GM21528 (cell line): ENCODE results near the gene TCP11L2.
"Not testable (repeated sequence)": the region's sequence is repeated elsewhere in the genome, so short reads cannot be mapped to it uniquely, and the experiment has no call there.

Source experiments
- ATAC-seq: cut with Tn5 transposase; IDR thresholded peaks from one replicate; pipeline ENCODE4 v1.9.1; 2021; ENCODE audit warnings: mild to moderate bottlenecking, moderate library complexity; ENCODE audit not compliant: unreplicated experiment, low FRiP score

TCP11L2 gene

GRCh38 chr12:106333756-106334155 is 31.2 kb downstream of the TCP11L2 start:
- no peak for ATAC-seq

GRCh38 chr12:106341086-106341877 is 38.7 kb downstream of the TCP11L2 start:
- ATAC-seq: no peak

- no peak for ATAC-seq
These were observed 40.1 kb downstream of the TCP11L2 start for GRCh38 chr12:106342397-106343213.

DNA sequence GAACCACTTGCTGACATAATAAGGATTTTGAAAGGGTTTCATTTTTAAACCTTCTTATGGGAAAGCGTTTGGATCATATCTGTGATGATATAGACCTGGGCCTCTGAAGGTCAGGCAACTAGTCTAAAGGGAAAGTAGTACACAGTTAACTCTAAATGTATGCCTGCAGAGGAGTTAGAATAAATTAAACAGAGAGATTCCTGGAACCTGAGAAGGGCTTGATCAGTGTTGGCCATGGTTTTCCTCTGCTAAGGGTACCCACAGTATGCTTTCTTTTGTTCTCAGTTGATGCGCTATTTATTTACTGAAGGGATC is 40.6 kb downstream of the TCP11L2 start:
- no peak for ATAC-seq

- ATAC-seq: no peak
These were observed 41.6 kb downstream of the TCP11L2 start for GRCh38 chr12:106344131-106344530.

DNA sequence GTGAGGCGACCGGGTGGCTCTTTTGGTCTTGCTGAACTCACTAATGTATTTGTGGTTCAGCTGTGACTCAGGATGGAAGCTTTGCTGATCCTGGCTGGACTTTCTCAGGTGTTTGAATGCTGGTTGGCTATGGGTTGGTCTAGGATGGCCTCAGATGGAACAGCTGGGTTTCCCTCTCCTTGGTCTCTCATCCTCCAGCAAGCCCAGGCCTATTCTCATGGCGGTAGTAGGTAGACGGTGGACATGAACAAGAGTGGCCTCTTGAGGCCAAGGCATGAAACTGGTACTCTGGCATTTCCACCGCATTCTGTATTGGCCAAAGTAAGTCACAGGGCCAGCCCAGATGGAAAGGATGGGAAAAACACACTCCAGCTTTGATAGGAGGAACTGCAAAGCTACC is 43.2 kb downstream of the TCP11L2 start:
- no peak for ATAC-seq

- ATAC-seq: no peak
These were observed 45.9 kb downstream of the TCP11L2 start for GRCh38 chr12:106348411-106348810.

DNA sequence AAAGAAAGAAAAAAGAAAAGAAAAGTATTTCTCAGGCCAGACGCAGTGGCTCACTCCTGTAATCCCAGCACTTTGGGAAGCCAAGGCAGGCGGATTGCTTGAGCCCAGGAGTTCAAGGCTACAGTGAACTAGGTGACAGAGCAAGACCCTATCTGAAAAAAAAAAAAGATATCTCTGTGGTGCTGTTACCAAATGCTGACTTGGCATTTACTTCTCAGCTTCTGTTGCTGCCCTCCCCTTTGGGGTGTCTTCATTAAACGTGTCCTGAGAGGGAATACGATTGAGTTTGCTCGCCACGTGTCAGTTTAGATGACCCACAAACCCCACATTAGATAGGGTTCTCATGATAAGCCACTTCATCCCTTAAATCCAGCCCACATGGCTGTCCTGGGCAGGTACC is 50.6 kb downstream of the TCP11L2 start:
- ATAC-seq: no peak

DNA sequence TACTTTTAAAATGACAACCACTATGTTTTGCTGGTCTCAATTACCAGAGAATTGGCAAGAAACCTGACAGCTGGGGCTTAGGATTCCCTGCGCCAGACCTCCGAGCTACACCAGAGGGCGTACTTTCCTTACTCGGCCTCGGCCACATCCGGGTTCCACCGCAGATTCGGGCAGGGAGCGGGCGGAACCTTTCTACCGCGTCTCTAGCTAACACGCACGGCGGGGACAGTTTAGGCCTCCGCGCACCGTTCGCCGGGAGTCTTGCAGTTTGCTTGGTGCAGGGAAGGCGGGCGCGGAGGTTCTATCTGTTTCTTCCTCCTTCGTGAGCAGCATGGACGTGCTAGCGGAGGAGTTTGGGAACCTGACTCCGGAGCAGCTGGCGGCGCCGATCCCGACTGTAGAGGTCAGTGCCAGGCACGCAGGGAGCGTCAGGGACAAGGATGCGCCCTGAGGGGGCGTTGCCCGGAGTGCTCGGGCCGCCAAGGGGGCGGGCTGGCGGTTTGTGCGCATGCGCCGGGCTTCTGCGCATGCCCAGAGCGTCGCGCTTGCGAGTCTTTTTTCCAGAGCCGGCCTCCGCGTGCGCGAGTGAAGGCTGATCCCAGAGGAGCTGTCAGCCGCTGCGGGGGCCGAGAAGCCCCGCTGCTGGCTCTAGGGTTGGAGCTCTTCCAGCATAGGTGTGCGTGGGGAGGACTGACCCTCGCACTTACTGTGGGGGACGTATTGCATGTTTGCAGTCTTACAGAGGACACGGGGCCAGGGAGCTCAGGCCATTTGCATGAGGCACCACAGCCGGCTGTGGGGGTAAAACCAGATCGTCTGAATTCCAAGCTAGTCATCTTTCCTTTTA is 55.2 kb downstream of the TCP11L2 start, which contains the start of gene POLR3B:
Gene POLR3B, plus strand, starts transcription at position 200 of the 847 bp plus-strand sequence. Its CDS starts 132 bp downstream, at position 332.
- ATAC-seq: peak; percentile 93

DNA sequence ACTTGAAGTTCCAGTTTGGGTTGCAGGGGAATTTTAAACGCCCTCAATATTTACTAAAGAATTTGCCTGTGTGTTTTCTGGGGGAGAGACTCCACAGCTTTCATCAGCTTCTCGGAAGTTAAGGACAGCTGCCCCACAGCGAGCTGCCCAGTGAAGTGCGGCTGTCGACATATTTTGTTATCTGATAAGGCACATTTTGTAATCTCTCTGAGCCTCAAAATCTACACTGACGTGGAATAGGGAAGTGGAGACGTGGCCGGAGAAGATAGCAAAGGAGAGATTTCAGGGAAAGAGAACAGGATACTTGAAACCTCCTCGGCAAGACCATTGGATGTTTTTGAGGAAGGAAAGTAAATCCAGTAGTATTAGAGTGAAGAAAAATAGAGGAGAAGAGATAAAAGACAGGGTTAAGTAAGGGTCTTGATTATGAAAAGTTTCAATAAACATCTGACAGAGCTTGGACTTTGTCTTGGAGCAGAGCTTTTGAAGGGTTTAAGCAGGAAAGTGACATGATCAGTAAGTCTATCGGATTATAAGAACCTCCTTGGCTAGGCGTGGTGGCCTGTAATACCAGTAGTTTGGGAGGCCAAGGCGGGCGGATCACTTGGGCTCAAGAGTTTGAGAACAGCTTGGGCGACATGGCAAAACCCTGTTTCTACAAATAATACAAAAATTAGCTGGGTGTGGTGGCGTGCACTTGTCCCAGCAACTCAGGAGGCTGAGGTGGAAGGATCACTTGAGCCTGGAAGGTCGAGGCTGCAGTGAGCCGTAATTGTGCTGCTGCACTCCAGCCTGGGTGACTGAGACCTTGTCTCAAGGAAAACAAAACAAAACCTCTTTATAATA is 56.1 kb downstream of the TCP11L2 start:
- peak; percentile 16 for ATAC-seq

- ATAC-seq: no peak
These were observed 57.3 kb downstream of the TCP11L2 start for GRCh38 chr12:106359646-106360399.

DNA sequence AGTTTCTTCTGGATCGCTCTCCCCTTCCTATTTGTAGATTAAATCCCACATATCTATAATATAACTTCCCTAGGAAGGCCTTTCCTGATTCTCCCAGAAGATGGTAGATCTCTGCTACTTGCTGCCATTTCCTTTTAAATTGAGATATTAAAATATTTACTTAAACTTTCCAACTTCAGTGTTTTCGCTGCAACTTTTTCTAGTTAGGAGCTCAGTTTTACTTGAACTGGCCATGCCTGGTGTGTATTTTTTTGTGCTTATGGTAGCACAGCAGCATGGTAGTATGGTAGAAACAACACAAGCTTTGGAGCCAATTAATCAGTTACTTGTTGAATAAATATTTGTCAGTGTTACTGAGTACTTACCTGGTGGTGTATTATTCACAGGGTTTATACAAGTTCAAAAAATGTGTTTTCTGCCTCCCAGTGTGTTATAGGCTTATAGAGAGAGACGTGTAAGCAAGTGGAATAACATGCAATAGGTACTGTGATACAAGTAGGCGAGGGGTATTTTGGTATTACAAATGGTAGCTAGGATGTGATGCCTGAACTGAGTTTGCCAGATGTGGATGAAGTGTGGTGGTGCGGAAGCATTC is 58.0 kb downstream of the TCP11L2 start:
- no peak for ATAC-seq

DNA sequence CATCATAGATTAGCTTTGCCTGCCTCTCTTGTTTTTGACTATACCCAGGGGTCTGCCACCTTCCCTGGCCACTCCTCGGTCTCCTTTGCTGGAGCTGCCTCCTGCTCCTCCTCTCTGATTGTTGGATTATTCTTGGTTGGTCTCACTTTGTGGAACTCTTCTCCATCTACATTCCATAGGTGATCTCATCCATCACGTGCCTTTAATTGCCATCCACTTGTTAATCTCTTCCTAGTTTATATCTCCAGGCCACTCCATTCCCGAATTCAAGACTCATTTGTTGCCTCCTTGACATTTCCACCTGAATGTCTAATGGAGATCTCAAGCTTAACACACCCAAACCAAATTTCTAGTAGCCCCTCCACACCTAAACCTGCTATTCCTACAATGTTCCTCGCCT is 60.4 kb downstream of the TCP11L2 start:
- no peak for ATAC-seq

DNA sequence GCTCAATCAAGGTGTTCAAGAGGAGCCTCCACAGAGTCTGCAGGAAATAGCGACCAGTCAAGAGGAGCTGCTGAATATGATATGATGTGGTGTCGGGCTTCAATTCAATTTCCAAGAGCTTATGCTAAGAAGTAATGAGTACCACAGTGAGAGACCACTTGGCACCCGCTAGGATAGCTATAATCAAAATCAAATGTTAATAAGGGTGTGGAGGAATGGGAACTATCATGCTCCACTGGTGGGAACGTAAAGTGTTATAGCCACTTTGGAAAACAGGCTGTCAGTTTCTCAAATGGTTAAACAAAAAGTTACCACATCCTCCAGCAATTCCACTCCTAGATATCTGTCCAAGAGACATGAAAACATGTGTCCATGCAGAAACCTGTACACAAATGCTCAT is 61.7 kb downstream of the TCP11L2 start:
- no peak for ATAC-seq

DNA sequence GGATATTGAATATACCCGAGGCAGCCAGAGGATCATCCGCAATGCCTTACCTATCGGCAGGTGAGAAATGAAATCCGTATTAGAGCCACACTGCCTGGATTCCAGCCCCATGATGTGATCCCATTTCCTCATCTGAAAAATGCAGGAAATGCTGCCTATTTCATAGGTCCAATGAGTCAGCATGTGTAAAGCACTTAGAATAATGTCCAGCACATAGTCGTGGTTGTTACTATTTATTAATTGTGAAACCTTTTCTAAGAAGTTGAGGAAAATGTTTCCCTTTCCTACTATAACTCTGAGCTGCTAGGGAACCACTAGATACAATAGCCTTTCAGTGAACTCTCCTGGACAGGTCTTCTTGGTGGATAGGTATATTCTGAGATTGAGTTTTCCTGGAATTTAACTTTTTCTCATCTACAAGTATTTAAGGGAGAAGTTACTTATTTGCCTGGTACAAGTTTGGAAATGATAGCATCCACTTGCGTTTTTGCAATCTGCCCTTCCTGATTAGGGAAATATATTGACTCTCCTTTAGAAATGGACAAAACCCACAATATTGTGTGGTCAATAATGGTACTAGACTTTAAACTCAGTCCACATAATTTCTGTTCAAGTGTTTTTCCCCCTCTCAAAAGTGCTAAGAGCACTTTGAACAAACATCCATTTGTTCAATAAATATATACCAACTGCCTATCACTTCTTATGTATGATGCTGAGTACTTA is 67.3 kb downstream of the TCP11L2 start:
- ATAC-seq: no peak

- no peak for ATAC-seq
These were observed 76.3 kb downstream of the TCP11L2 start for GRCh38 chr12:106378788-106379187.

- ATAC-seq: no peak
These were observed 78.4 kb downstream of the TCP11L2 start for GRCh38 chr12:106380954-106381353.

DNA sequence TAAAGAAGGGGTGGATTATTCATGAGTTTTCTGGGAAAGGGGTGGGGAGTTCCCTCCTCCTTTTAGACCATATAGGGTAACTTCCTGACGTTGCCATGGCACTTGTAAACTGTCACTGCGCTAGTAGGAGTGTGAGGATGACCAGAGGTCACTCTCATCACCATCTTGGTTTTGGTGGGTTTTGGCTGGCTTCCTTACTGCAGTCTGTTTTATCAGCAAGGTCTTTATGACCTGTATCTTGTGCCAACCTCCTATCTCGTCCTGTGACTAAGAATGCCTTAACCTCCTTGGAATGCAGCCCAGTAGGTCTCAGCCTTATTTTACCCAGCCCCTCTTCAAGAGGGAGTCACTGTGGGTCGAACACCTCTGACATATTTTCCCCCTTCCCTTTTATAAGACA is 79.3 kb downstream of the TCP11L2 start:
- ATAC-seq: not testable (repeated sequence)
